Transverse colon (tissue), 3 donors: ENCODE results near the gene RAPGEF2.

Experiments used
- EP300 ChIP-seq: sonication (generic); formaldehyde crosslinking; IDR thresholded peaks from one replicate; pipeline ENCODE4 v1.6.1; 2017; ENCODE audit warnings: antibody characterized with exemption, low read depth
- POLR2A ChIP-seq: fragments of 450-650 bp; IDR thresholded peaks from one replicate; pipeline ENCODE4 v1.6.1; 2016; ENCODE audit warnings: antibody characterized with exemption, mild to moderate bottlenecking, moderate library complexity
- TF ChIP-seq, protein P1 (sequence below), 5 experiments: fragments of 200-600 bp in 3 of 5; fragments of 450-650 bp in 2 of 5; sonication (generic) in 3 of 5; IDR thresholded peaks; 1 replicate in 2 of 5; 2 replicates in 3 of 5; pipeline ENCODE4 v1.5.1; 2016 to 2017; ENCODE audit warnings: antibody characterized with exemption in 5 of 5, inconsistent platforms in 3 of 5, mild to moderate bottlenecking in 2 of 5, moderate library complexity in 1 of 5

DNA sequence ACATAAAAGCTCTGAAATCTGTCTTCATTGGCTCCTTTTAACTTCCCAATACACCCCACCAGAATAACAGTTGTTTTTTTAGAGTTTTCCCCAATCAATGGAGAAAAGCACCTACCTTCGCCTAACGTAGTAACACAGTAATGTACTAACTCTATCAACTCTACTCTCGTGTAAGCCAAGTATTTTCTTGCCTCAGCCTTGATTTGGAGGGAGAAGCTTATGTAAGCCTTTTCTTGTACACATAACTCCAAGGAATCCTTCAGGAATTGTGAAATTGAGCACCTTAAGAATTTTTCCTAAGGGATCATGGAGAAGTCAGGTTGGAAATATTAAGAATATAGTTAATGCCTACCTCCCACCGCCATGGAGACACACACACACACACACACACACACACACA lies 181.2 kb downstream of the RAPGEF2 start:
- TF ChIP-seq, protein P1, sequence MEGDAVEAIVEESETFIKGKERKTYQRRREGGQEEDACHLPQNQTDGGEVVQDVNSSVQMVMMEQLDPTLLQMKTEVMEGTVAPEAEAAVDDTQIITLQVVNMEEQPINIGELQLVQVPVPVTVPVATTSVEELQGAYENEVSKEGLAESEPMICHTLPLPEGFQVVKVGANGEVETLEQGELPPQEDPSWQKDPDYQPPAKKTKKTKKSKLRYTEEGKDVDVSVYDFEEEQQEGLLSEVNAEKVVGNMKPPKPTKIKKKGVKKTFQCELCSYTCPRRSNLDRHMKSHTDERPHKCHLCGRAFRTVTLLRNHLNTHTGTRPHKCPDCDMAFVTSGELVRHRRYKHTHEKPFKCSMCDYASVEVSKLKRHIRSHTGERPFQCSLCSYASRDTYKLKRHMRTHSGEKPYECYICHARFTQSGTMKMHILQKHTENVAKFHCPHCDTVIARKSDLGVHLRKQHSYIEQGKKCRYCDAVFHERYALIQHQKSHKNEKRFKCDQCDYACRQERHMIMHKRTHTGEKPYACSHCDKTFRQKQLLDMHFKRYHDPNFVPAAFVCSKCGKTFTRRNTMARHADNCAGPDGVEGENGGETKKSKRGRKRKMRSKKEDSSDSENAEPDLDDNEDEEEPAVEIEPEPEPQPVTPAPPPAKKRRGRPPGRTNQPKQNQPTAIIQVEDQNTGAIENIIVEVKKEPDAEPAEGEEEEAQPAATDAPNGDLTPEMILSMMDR (IDR thresholded peaks at IDR 0.05) = no peak
- TF ChIP-seq EP300 (no peak), POLR2A (no peak)
